ENCODE measurements around the gene CBFA2T2. TPM values are rescaled to one million over a fixed set of nuclear protein-coding genes. Genes with fewer than 3 reads are reported as not detected.
A peak's percentile ranks its signal among the peaks of the same experiment; 100 is the strongest.
"Not testable (repeated sequence)": the region's sequence is repeated elsewhere in the genome, so short reads cannot be mapped to it uniquely, and the experiment has no call there.

The CBFA2T2 gene
- polyA plus RNA-seq, 3 donors, result 22.6 to 35.2 (median 30.1) TPM

- DNase-seq, result no peak
Observed at GRCh38 chr20:33541074-33541473, 51.2 kb downstream of the CBFA2T2 start.

GRCh38 chr20:33541797-33542196, 51.9 kb downstream of the CBFA2T2 start:
- DNase-seq, result no peak

GRCh38 chr20:33545763-33546162, 55.9 kb downstream of the CBFA2T2 start:
- DNase-seq, result no peak

- no peak for DNase-seq
Observed at GRCh38 chr20:33549229-33549999, 59.5 kb downstream of the CBFA2T2 start.

- DNase-seq, result no peak
Observed at GRCh38 chr20:33551778-33552177, 61.9 kb downstream of the CBFA2T2 start.

- no peak for DNase-seq
Observed at GRCh38 chr20:33552519-33552918, 62.6 kb downstream of the CBFA2T2 start.

GRCh38 chr20:33553516-33553915, 63.6 kb downstream of the CBFA2T2 start:
- no peak for DNase-seq

- DNase-seq, result peak; percentile 89
Observed at GRCh38 chr20:33554914-33555420, 65.1 kb downstream of the CBFA2T2 start.

- no peak for DNase-seq
Observed at GRCh38 chr20:33555755-33556154, 65.9 kb downstream of the CBFA2T2 start.

- DNase-seq, result no peak
Observed at GRCh38 chr20:33556246-33556645, 66.3 kb downstream of the CBFA2T2 start.

GRCh38 chr20:33558348-33559144, 68.7 kb downstream of the CBFA2T2 start:
- DNase-seq, result no peak

- DNase-seq, result no peak
Observed at GRCh38 chr20:33559212-33559611, 69.3 kb downstream of the CBFA2T2 start.

GRCh38 chr20:33560026-33560425, 70.1 kb downstream of the CBFA2T2 start:
- DNase-seq, result no peak

- DNase-seq, result not testable (repeated sequence)
Observed at GRCh38 chr20:33561053-33561452, 71.2 kb downstream of the CBFA2T2 start.

- DNase-seq, result peak; percentile 60
Observed at GRCh38 chr20:33561692-33562601, 72.1 kb downstream of the CBFA2T2 start.

GRCh38 chr20:33563788-33564187, 73.9 kb downstream of the CBFA2T2 start:
- no peak for DNase-seq

GRCh38 chr20:33566781-33567603, 77.1 kb downstream of the CBFA2T2 start:
- DNase-seq, result no peak

GRCh38 chr20:33567949-33568348, 78.1 kb downstream of the CBFA2T2 start:
- DNase-seq, result no peak

- DNase-seq, result peak; percentile 27
Observed at GRCh38 chr20:33568378-33568777, 78.5 kb downstream of the CBFA2T2 start.

- DNase-seq, result no peak
Observed at GRCh38 chr20:33568868-33569801, 79.2 kb downstream of the CBFA2T2 start.

Measured in renal pelvis (tissue), 4 donors.